ENCODE measurements around the gene ULBP2. TPM values are rescaled to one million over a fixed set of nuclear protein-coding genes. Genes with fewer than 3 reads are reported as not detected.
"Not testable (repeated sequence)": the region's sequence is repeated elsewhere in the genome, so short reads cannot be mapped to it uniquely, and the experiment has no call there.

The ULBP2 gene
- total RNA-seq, 4 donors from 2014 or later: 0.21 to 0.34 TPM; not detected in 2

GRCh38 chr6:149939909-149940671 lies 1.7 kb upstream of the ULBP2 start:
- intact Hi-C loops (cut with DNase I; ENCODE audit: low total_unique reads): loop anchor here (10.0 kb wide), 1 partner anchor 75 kb away; no protein-coding TSS in a partner anchor
- H3K27me3 ChIP-seq: peaks cover 25 to 62% of the 10 kb centered on the region in 2 donors

DNA sequence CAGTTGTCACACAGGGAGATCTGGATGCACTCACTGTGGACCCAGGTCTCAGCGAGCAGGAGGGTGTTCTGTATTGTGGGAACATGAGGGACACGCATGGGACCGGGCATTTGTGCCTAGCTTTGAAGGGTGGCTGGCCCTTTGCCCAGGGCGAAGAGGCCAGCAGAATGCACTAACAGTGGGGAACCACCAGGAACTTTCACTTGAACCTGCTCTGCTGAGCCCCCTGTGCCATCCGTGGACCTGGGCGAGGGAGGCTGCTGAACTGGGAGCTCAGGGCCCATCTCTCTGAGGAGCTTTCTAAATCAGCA lies 1.2 kb upstream of the ULBP2 start:
- peaks cover 0 to 11% of the 10 kb centered on the region in 2 donors for H3K4me1 ChIP-seq
- TF ChIP-seq, protein P1, sequence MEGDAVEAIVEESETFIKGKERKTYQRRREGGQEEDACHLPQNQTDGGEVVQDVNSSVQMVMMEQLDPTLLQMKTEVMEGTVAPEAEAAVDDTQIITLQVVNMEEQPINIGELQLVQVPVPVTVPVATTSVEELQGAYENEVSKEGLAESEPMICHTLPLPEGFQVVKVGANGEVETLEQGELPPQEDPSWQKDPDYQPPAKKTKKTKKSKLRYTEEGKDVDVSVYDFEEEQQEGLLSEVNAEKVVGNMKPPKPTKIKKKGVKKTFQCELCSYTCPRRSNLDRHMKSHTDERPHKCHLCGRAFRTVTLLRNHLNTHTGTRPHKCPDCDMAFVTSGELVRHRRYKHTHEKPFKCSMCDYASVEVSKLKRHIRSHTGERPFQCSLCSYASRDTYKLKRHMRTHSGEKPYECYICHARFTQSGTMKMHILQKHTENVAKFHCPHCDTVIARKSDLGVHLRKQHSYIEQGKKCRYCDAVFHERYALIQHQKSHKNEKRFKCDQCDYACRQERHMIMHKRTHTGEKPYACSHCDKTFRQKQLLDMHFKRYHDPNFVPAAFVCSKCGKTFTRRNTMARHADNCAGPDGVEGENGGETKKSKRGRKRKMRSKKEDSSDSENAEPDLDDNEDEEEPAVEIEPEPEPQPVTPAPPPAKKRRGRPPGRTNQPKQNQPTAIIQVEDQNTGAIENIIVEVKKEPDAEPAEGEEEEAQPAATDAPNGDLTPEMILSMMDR (IDR thresholded peaks at IDR 0.05): no peak
- TF ChIP-seq POLR2A (IDR thresholded peaks at IDR 0.05): no peak
- intact Hi-C loops (cut with DNase I; ENCODE audit: low total_unique reads): no loop called here
- peaks cover 25 to 62% of the 10 kb centered on the region in 2 donors for H3K27me3 ChIP-seq
- H3K9me3 ChIP-seq: no peaks in the 10 kb centered on the region
- H3K27ac ChIP-seq: no peak overlapping the region
- H3K4me3 ChIP-seq: no peak overlapping the region
- no peak for DNase-seq
- no peaks in the 10 kb centered on the region for H3K36me3 ChIP-seq

More at GRCh38 chr6:149939909-149940671, 1.7 kb upstream of the ULBP2 start:
- TF ChIP-seq, protein P1 (IDR thresholded peaks at IDR 0.05): no peak
- no peak for TF ChIP-seq POLR2A (IDR thresholded peaks at IDR 0.05)
- no peaks in the 10 kb centered on the region for H3K36me3 ChIP-seq
- no peak overlapping the region for H3K4me3 ChIP-seq
- no peak overlapping the region for H3K27ac ChIP-seq
- H3K4me1 ChIP-seq: peaks cover 0 to 11% of the 10 kb centered on the region in 2 donors
- no peaks in the 10 kb centered on the region for H3K9me3 ChIP-seq
- DNase-seq: no peak

- no peaks in the 10 kb centered on the region for H3K9me3 ChIP-seq
- H3K36me3 ChIP-seq: no peaks in the 10 kb centered on the region
- DNase-seq: no peak
- intact Hi-C loops (cut with DNase I; ENCODE audit: low total_unique reads): no loop called here
- peaks cover 23 to 44% of the 10 kb centered on the region in 2 donors for H3K27me3 ChIP-seq
- TF ChIP-seq, protein P1 (IDR thresholded peaks at IDR 0.05): no peak
- TF ChIP-seq POLR2A (IDR thresholded peaks at IDR 0.05): no peak
- peak overlapping the region in 1 of 2 donors; percentile 16 for H3K4me3 ChIP-seq
- H3K27ac ChIP-seq: no peak overlapping the region
- H3K4me1 ChIP-seq: peaks cover 0 to 11% of the 10 kb centered on the region in 2 donors
Measured at GRCh38 chr6:149942461-149942829, 631 bp downstream of the ULBP2 start.

DNA sequence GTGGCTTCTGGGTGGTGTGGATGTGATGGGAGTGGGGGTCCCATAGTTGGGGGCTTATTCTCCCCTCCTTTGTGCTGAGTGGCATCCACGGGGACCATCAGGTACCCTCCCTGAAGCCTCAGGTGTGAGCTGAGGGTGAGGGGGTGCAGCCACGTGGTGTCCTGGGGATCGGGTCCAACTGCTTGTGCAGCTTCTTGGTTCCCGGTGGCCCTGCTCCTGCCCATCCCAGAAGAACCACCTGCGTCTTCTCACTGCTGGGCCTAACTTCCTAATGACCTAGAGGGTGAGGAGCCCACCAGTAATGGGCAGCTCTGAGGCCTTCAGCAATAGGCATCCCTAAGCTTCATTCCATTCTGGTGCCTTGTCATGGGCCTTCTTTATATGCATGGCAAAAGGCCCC lies 1.5 kb downstream of the ULBP2 start:
- H3K27me3 ChIP-seq: peaks cover 21 to 39% of the 10 kb centered on the region in 2 donors
- H3K4me3 ChIP-seq; DNase-seq; H3K4me1 ChIP-seq; H3K9me3 ChIP-seq; H3K27ac ChIP-seq; intact Hi-C loops (cut with DNase I; ENCODE audit: low total_unique reads); H3K36me3 ChIP-seq: not testable (repeated sequence)

GRCh38 chr6:149945276-149945675 lies 3.5 kb downstream of the ULBP2 start:
- H3K36me3 ChIP-seq; H3K9me3 ChIP-seq; DNase-seq; H3K4me1 ChIP-seq; H3K27ac ChIP-seq; intact Hi-C loops (cut with DNase I; ENCODE audit: low total_unique reads); H3K4me3 ChIP-seq: not testable (repeated sequence)
- H3K27me3 ChIP-seq: peaks cover 10 to 20% of the 10 kb centered on the region in 2 donors

- H3K27ac ChIP-seq; DNase-seq; H3K27me3 ChIP-seq; H3K4me3 ChIP-seq; intact Hi-C loops (cut with DNase I; ENCODE audit: low total_unique reads); H3K4me1 ChIP-seq; H3K9me3 ChIP-seq; H3K36me3 ChIP-seq: not testable (repeated sequence)
Measured at GRCh38 chr6:149946631-149947030, 4.8 kb downstream of the ULBP2 start.

DNA sequence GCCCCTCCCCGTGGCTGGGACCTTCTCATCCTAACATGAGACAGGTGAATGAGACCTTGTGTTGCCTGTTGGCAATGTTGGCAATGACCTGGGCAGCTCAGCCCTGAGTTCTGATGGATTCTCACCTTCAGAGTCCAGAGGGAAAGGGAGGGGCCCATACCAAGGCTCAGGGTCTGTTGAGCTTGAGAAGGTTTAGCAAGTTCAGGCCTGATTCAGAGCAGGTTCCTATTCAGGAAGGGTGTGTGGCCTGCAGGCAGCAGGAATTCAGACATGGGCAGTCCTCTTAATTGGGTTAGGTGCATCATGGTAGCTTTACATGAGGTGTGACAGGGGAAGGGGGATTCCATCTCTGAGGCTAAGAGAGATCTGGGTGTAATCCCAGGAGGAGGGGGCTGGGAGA lies 5.7 kb downstream of the ULBP2 start:
- DNase-seq; H3K27ac ChIP-seq; H3K4me3 ChIP-seq; H3K9me3 ChIP-seq; H3K27me3 ChIP-seq; H3K36me3 ChIP-seq; H3K4me1 ChIP-seq; intact Hi-C loops (cut with DNase I; ENCODE audit: low total_unique reads): not testable (repeated sequence)
